ENCODE results near the gene KCNMA1. TPM values are rescaled to one million over a fixed set of nuclear protein-coding genes. Genes with fewer than 3 reads are reported as not detected.

The KCNMA1 gene
- total and polyA plus RNA-seq, 10 of the 15 experiments (the other 5 are each of a cell fraction or from before 2014, with no cell fraction given) = 8.5 to 77.0 (median 21.3) TPM

GRCh38 chr10:77609781-77610272, 27.8 kb downstream of the KCNMA1 start (continued):
- no peak for TF ChIP-seq NKRF (conservative IDR thresholded peaks at IDR 0.05)
- no peak for TF ChIP-seq NFYA (IDR thresholded peaks at IDR 0.05; ENCODE audit: borderline replicate concordance, low read depth, low read length)
- TF ChIP-seq IKZF2 (IDR thresholded peaks at IDR 0.05) = peak in 1 of 2 experiments; percentile 30; a peak in 1 of 4 replicates
- TF ChIP-seq ATF2 (IDR thresholded peaks at IDR 0.05; ENCODE audit: low read length) = no peak
- no peak for TF ChIP-seq HDAC2 (IDR thresholded peaks at IDR 0.05)
- TF ChIP-seq MEF2A (IDR thresholded peaks at IDR 0.05; ENCODE audit: insufficient read depth, low read depth, low read length) = no peak
- no peak for TF ChIP-seq BCL3 (IDR thresholded peaks at IDR 0.05; ENCODE audit: borderline replicate concordance, insufficient read depth, low read depth, low read length, poor library complexity, severe bottlenecking)
- TF ChIP-seq CBFB (IDR thresholded peaks at IDR 0.05; ENCODE audit: low read depth) = no peak
- no peak for TF ChIP-seq CHD1 (IDR thresholded peaks at IDR 0.05; ENCODE audit: low read depth, low read length)
- no peak for TF ChIP-seq ESRRA (IDR thresholded peaks at IDR 0.05; ENCODE audit: low read length)
- TF ChIP-seq ELK1 (IDR thresholded peaks at IDR 0.05; ENCODE audit: low read depth, low read length) = no peak
- TF ChIP-seq RBBP5 (conservative IDR thresholded peaks at IDR 0.05) = no peak
- no peak for TF ChIP-seq ZZZ3 (IDR thresholded peaks at IDR 0.05; ENCODE audit: control insufficient read depth, insufficient read length, low read depth)
- no peak for TF ChIP-seq ZNF207 (IDR thresholded peaks at IDR 0.05; ENCODE audit: borderline replicate concordance)
- no peak for TF ChIP-seq PML (IDR thresholded peaks at IDR 0.05; ENCODE audit: low read length)
- 0 out of 2 replicates have a peak, but pooled peaks have one; percentile 51 for TF ChIP-seq LARP7 (IDR thresholded peaks at IDR 0.05)
- TF ChIP-seq ZNF24 (IDR thresholded peaks at IDR 0.05) = no peak
- TF ChIP-seq STAT3 (IDR thresholded peaks at IDR 0.05; ENCODE audit: low read depth, low read length) = no peak
- no peak; the same call in 1 of the 2 replicates for TF ChIP-seq GATAD2B (conservative IDR thresholded peaks at IDR 0.05; ENCODE audit: low read depth)
- no peak for TF ChIP-seq ZNF622 (IDR thresholded peaks at IDR 0.05)
- no peak for TF ChIP-seq EED (IDR thresholded peaks at IDR 0.05; ENCODE audit: low read depth)
- no peak for TF ChIP-seq CREM (IDR thresholded peaks at IDR 0.05; ENCODE audit: low read depth)
- TF ChIP-seq BACH1 (IDR thresholded peaks at IDR 0.05; ENCODE audit: borderline replicate concordance) = no peak
- TF ChIP-seq EGR1 (IDR thresholded peaks at IDR 0.05; ENCODE audit: borderline replicate concordance in 1 of 2, low read depth in 2 of 2, low read length in 2 of 2) = no peak
- TF ChIP-seq ZNF384 (IDR thresholded peaks at IDR 0.05; ENCODE audit: borderline replicate concordance, low read depth, low read length) = peak; percentile 36; the same call in 1 of the 2 replicates
- no peak for TF ChIP-seq ATF3 (IDR thresholded peaks at IDR 0.05; ENCODE audit: borderline replicate concordance, extremely low read depth, low read depth, low read length)
- no peak for TF ChIP-seq PAX5 (IDR thresholded peaks at IDR 0.05; ENCODE audit: borderline replicate concordance, low read depth, low read length)
- TF ChIP-seq RFX5 (IDR thresholded peaks at IDR 0.05; ENCODE audit: low read depth, low read length) = no peak
